HCT116 (cell line): ENCODE measurements around the gene MYPN. TPM values are rescaled to one million over a fixed set of nuclear protein-coding genes. Genes with fewer than 3 reads are reported as not detected.
A peak's percentile ranks its signal among the peaks of the same experiment; 100 is the strongest.

ENCODE experiments used
- ATAC-seq: fragments of 200-7000 bp; cut with Tn5 transposase; 2 replicates; pipeline ENCODE4 v1.9.1; 2020; ENCODE audit warnings: mild to moderate bottlenecking, moderate library complexity
- BruUV-seq: library from RNA; stranded (reverse); fragments of 400-500 nt; replicated peaks from 2 replicates; lab custom pipeline; 2021; lab: Mats Ljungman, UMichigan
- CTCF ChIA-PET: fragments of 300-600 bp; sonication (Branson Sonifier 250); formaldehyde crosslinking; loops from one replicate; lab custom pipeline; 2021; ENCODE audit warnings: antibody characterized with exemption; lab: Charles Lee
- POLR2A ChIA-PET: fragments of 300-600, 350-600 bp; sonication (Branson Sonifier 250); formaldehyde crosslinking; loops from one replicate; lab custom pipeline; 2021; ENCODE audit warnings: antibody characterized with exemption; lab: Charles Lee
- RAD21 ChIA-PET, 2 experiments: fragments of 300-600 bp; sonication (Branson Sonifier 250); formaldehyde crosslinking; loops; one replicate each; lab custom pipeline; 2023; ENCODE audit warnings: low total read pairs in 2 of 2; ENCODE audit not compliant: uncharacterized antibody in 2 of 2, unreplicated experiment in 2 of 2, low non-redundant PET in 1 of 2; lab: Charles Lee
- DNase-seq: peaks from one replicate; pipeline ENCODE4 v3.0.0-alpha.2; 2010; ENCODE audit warnings: low read depth, low spot score
- H2AFZ ChIP-seq: fragments of 200-600 bp; shearing (Covaris generic), sonication (generic); 2 replicates; pipeline ENCODE4 v1.6.1; 2017; ENCODE audit warnings: low read depth, mixed run types, mixed read lengths, antibody characterized with exemption, low read length; ENCODE audit not compliant: poor library complexity, severe bottlenecking
- H3K27ac ChIP-seq: 2 replicates; pipeline ENCODE4 v1.5.1; 2012; ENCODE audit warnings: low read depth, low read length
- H3K27me3 ChIP-seq: fragments of 200-600 bp; sonication (generic); 2 replicates; pipeline ENCODE4 v1.6.1; 2016; ENCODE audit warnings: mixed run types, low read length, mixed read lengths; ENCODE audit not compliant: insufficient read depth
- H3K36me3 ChIP-seq, 2 experiments: fragments of 200-500 bp in 1 of 2; fragments of 200-600 bp in 1 of 2; sonication (Bioruptor generic) in 1 of 2; sonication (generic) in 1 of 2; 2 replicates each; pipeline versions ENCODE4 v1.5.1 to v1.6.1; 2014 to 2016; ENCODE audit warnings: low read length in 2 of 2, inconsistent platforms in 1 of 2, mixed read lengths in 1 of 2, mixed run types in 1 of 2; ENCODE audit not compliant: insufficient read depth in 2 of 2, control insufficient read depth in 1 of 2
- H3K4me1 ChIP-seq, 2 experiments: fragments of 200-600 bp in 1 of 2; sonication (generic) in 1 of 2; 2 replicates each; pipeline versions ENCODE4 v1.5.1 to v1.6.1; 2012 to 2017; ENCODE audit warnings: low read length in 2 of 2, inconsistent platforms in 1 of 2, mild to moderate bottlenecking in 1 of 2, mixed read lengths in 1 of 2, mixed run types in 1 of 2, moderate library complexity in 1 of 2; ENCODE audit not compliant: insufficient read depth in 2 of 2, control insufficient read depth in 1 of 2
- H3K4me2 ChIP-seq: fragments of 200-600 bp; sonication (generic); 2 replicates; pipeline ENCODE4 v1.6.1; 2017; ENCODE audit warnings: mixed run types, low read length, mixed read lengths
- H3K4me3 ChIP-seq, 2 experiments: fragments of 200-600 bp in 1 of 2; sonication (generic) in 1 of 2; replicated peaks in 1 of 2; 2 replicates each; pipeline ENCODE4 v1.5.1; 2011 to 2016; ENCODE audit warnings: low read length in 2 of 2, control low read depth in 1 of 2, low read depth in 1 of 2, mild to moderate bottlenecking in 1 of 2, mixed read lengths in 1 of 2, mixed run types in 1 of 2
- H3K79me2 ChIP-seq: fragments of 200-600 bp; sonication (generic); 2 replicates; pipeline ENCODE4 v1.6.1; 2017; ENCODE audit warnings: mild to moderate bottlenecking, mixed run types, low read length, moderate library complexity, mixed read lengths; ENCODE audit not compliant: insufficient read depth
- H3K9ac ChIP-seq: fragments of 200-600 bp; sonication (generic); 2 replicates; pipeline ENCODE4 v1.6.1; 2016; ENCODE audit warnings: low read length, mixed read lengths
- H3K9me2 ChIP-seq: fragments of 200-600 bp; sonication (generic), shearing (Covaris generic); 2 replicates; pipeline ENCODE4 v1.6.1; 2017; ENCODE audit warnings: mixed run types, mild to moderate bottlenecking, moderate library complexity; ENCODE audit not compliant: insufficient read depth
- H3K9me3 ChIP-seq, 2 experiments: fragments of 200-500 bp in 1 of 2; fragments of 200-600 bp in 1 of 2; sonication (Bioruptor generic) in 1 of 2; sonication (generic) in 1 of 2; 2 replicates each; pipeline ENCODE4 v1.6.1; 2014 to 2017; ENCODE audit warnings: low read length in 2 of 2, mixed read lengths in 2 of 2, inconsistent platforms in 1 of 2, low read depth in 1 of 2, mild to moderate bottlenecking in 1 of 2, mixed run types in 1 of 2, moderate library complexity in 1 of 2; ENCODE audit not compliant: control insufficient read depth in 1 of 2, insufficient read depth in 1 of 2
- H4K20me1 ChIP-seq: fragments of 200-600 bp; sonication (generic), shearing (Covaris generic); 2 replicates; pipeline ENCODE4 v1.6.1; 2017; ENCODE audit warnings: mixed run types, mild to moderate bottlenecking, moderate library complexity; ENCODE audit not compliant: insufficient read depth
- CBX3 ChIP-seq: IDR thresholded peaks from 2 replicates; pipeline ENCODE4 v1.6.1; 2012; ENCODE audit warnings: low read depth
- CEBPB ChIP-seq: IDR thresholded peaks from 2 replicates; pipeline ENCODE4 v1.6.1; 2012; ENCODE audit warnings: low read depth
- EGR1 ChIP-seq: IDR thresholded peaks from 2 replicates; pipeline ENCODE4 v1.6.1; 2012; ENCODE audit warnings: low read depth
- ELF1 ChIP-seq: IDR thresholded peaks from 2 replicates; pipeline ENCODE4 v1.6.1; 2012; ENCODE audit warnings: low read depth, borderline replicate concordance
- EZH2 ChIP-seq: fragments of 200-600 bp; sonication (generic); IDR thresholded peaks from 2 replicates; pipeline ENCODE4 v1.6.1; 2017; ENCODE audit warnings: antibody characterized with exemption, mixed run types
- EZH2phosphoT487 ChIP-seq: fragments of 200-600 bp; IDR thresholded peaks from 2 replicates; pipeline ENCODE4 v1.6.1; 2018; ENCODE audit warnings: antibody characterized with exemption, borderline replicate concordance
- FOSL1 ChIP-seq: IDR thresholded peaks from 2 replicates; pipeline ENCODE4 v1.6.1; 2012; ENCODE audit warnings: low read depth
- POLR2AphosphoS5 ChIP-seq: IDR thresholded peaks from 2 replicates; pipeline ENCODE4 v1.6.1; 2011; ENCODE audit warnings: mild to moderate bottlenecking, low read depth, low read length, moderate library complexity
- RAD21 ChIP-seq: IDR thresholded peaks from 2 replicates; pipeline ENCODE4 v1.6.1; 2012; ENCODE audit warnings: low read depth, mild to moderate bottlenecking
- SIN3A ChIP-seq: IDR thresholded peaks from 2 replicates; pipeline ENCODE4 v1.6.1; 2012; ENCODE audit warnings: low read depth
- SP1 ChIP-seq: IDR thresholded peaks from 2 replicates; pipeline ENCODE4 v1.6.1; 2012; ENCODE audit warnings: low read depth
- SRF ChIP-seq: IDR thresholded peaks from 2 replicates; pipeline ENCODE4 v1.6.1; 2012; ENCODE audit warnings: low read depth
- TCF7L2 ChIP-seq: IDR thresholded peaks from 2 replicates; pipeline ENCODE4 v1.7.0; 2011; ENCODE audit warnings: borderline replicate concordance, inconsistent platforms; ENCODE audit not compliant: insufficient read depth, insufficient read length; ENCODE audit errors: extremely low read depth
- YY1 ChIP-seq: IDR thresholded peaks from 2 replicates; pipeline ENCODE4 v1.6.1; 2011; ENCODE audit warnings: low read length, low read depth, moderate library complexity, mild to moderate bottlenecking; ENCODE audit not compliant: insufficient replicate concordance; ENCODE audit errors: extremely low read depth
- intact Hi-C: fragments of 100-400 bp; cut with micrococcal nuclease; formaldehyde crosslinking; loops from 2 replicates; pipeline ENCODE4 v1.10.0; 2022
- total RNA-seq: library from RNA; stranded (reverse); gene quantifications from one replicate; pipeline ENCODE4 v1.2.1, GENCODE V29; 2021; ENCODE audit not compliant: unreplicated experiment
- TF ChIP-seq, protein P1 (sequence below): IDR thresholded peaks from 2 replicates; pipeline ENCODE4 v1.6.1; 2012
- TF ChIP-seq, protein P2 (sequence below), 3 experiments: fragments of 200-600 bp in 1 of 3; sonication (generic) in 1 of 3; IDR thresholded peaks in 2 of 3; conservative IDR thresholded peaks in 1 of 3; 2 replicates each; pipeline ENCODE4 v1.5.1; 2012 to 2017; ENCODE audit warnings: low read depth in 2 of 3, low read length in 2 of 3, antibody characterized with exemption in 1 of 3, borderline replicate concordance in 1 of 3, control low read depth in 1 of 3, mild to moderate bottlenecking in 1 of 3, mixed read lengths in 1 of 3, mixed run types in 1 of 3, moderate library complexity in 1 of 3; ENCODE audit not compliant: insufficient read depth in 1 of 3

The MYPN gene
- total RNA-seq, 1 experiment from 2014 or later: 0.34 TPM

DNA sequence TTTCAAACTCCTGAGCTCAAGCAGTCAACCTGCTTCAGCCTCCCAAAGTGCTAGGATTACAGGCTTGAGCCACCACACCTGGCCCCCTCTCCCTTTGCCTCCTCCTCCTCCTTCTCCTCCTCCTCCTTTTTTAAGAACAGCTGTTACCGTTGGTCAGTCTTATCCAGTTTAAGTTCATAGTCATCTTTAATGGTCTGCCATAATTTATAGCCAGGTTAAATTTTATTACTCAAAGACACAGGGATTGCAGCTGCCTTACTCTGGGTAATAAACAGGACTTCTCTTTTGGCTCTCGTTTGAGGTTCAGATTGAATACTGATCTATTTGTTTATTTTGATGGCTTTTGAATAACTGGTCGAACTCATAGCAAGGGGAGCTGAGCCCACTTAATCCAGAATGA, 87.4 kb downstream of the MYPN start:
- ChIA-PET POLR2A (no interaction called here), RAD21 (no interaction called here), CTCF (no interaction called here)
- H3K27ac ChIP-seq: no peak overlapping the region
- no peak overlapping the region for H3K9ac ChIP-seq
- H3K36me3 ChIP-seq: no peaks in the 10 kb centered on the region
- no peak overlapping the region for H2AFZ ChIP-seq
- no peak overlapping the region for H3K4me2 ChIP-seq
- intact Hi-C loops: no loop called here
- no peaks in the 10 kb centered on the region for H4K20me1 ChIP-seq
- ATAC-seq (no peak), DNase-seq (no peak)
- peaks cover 0 to 7% of the 10 kb centered on the region in 2 experiments; a peak in 2 of 4 replicates for H3K4me1 ChIP-seq
- H3K79me2 ChIP-seq: no peaks in the 10 kb centered on the region
- BruUV-seq: no TSS peak
- no peak overlapping the region for H3K4me3 ChIP-seq
- TF ChIP-seq SIN3A: no peak
- no peaks in the 10 kb centered on the region for H3K9me3 ChIP-seq
- H3K9me2 ChIP-seq: no peaks in the 10 kb centered on the region
- H3K27me3 ChIP-seq: no peaks in the 10 kb centered on the region

DNA sequence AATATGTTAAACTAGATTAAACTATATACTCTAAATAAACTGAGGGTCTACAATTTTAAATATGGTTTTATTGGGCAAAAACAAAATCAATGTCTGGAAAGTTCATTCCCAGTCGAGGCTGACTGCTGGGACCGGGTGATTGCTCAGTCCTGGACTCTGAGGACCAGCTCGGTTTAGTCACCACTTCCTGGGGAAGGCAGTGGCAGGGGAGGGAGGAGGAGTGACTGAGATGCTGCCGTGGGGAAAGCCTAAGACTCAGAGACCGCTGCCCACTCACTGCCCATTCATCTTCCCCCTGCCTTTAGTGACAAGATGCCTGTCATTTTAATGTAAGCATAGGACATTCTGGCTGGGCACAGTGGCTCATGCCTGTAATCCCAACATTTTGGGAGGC, 93.7 kb downstream of the MYPN start:
- intact Hi-C loops: no loop called here
- no peak for DNase-seq
- Histone ChIP-seq H3K4me1 (no peaks in the 10 kb centered on the region), H3K27ac (no peak overlapping the region), H3K9ac (no peak overlapping the region), H3K4me3 (no peak overlapping the region), H4K20me1 (no peaks in the 10 kb centered on the region), H3K27me3 (no peaks in the 10 kb centered on the region), H3K9me2 (no peaks in the 10 kb centered on the region), H2AFZ (no peak overlapping the region), H3K36me3 (no peaks in the 10 kb centered on the region), H3K79me2 (no peaks in the 10 kb centered on the region), H3K9me3 (no peaks in the 10 kb centered on the region), H3K4me2 (no peak overlapping the region)
- CTCF ChIA-PET: interaction anchor here (0.8 to 1.9 kb wide), 4 partner anchors 10 to 414 kb away, joined by 3 to 11 read pairs (median 4); no protein-coding TSS in a partner anchor
- no peak for TF ChIP-seq YY1
- TF ChIP-seq EZH2phosphoT487: no peak
- TF ChIP-seq, protein P1, sequence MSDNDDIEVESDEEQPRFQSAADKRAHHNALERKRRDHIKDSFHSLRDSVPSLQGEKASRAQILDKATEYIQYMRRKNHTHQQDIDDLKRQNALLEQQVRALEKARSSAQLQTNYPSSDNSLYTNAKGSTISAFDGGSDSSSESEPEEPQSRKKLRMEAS: no peak
- TF ChIP-seq EGR1: no peak
- TF ChIP-seq CBX3: no peak
- no peak for TF ChIP-seq SP1
- no peak for TF ChIP-seq FOSL1
- no peak for TF ChIP-seq RAD21
- no peak for TF ChIP-seq SRF
- TF ChIP-seq TCF7L2: no peak
- no peak for TF ChIP-seq EZH2
- no peak for TF ChIP-seq POLR2AphosphoS5
- no peak for TF ChIP-seq CEBPB
- no peak for TF ChIP-seq ELF1
- TF ChIP-seq, protein P2, sequence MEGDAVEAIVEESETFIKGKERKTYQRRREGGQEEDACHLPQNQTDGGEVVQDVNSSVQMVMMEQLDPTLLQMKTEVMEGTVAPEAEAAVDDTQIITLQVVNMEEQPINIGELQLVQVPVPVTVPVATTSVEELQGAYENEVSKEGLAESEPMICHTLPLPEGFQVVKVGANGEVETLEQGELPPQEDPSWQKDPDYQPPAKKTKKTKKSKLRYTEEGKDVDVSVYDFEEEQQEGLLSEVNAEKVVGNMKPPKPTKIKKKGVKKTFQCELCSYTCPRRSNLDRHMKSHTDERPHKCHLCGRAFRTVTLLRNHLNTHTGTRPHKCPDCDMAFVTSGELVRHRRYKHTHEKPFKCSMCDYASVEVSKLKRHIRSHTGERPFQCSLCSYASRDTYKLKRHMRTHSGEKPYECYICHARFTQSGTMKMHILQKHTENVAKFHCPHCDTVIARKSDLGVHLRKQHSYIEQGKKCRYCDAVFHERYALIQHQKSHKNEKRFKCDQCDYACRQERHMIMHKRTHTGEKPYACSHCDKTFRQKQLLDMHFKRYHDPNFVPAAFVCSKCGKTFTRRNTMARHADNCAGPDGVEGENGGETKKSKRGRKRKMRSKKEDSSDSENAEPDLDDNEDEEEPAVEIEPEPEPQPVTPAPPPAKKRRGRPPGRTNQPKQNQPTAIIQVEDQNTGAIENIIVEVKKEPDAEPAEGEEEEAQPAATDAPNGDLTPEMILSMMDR (IDR thresholded peaks at IDR 0.05 in 2 of 3, conservative IDR thresholded peaks at IDR 0.05 in 1 of 3; ENCODE audit: borderline replicate concordance in 1 of 3, insufficient read depth in 1 of 3, low read depth in 2 of 3, low read length in 2 of 3): no peak
- BruUV-seq: no TSS peak
- POLR2A ChIA-PET: no interaction called here
- 0 out of 2 replicates have a peak, but pooled peaks have one; percentile 32 for ATAC-seq
- RAD21 ChIA-PET: no interaction called here
